ENCODE data around the gene RAP1B.

Gene RAP1B

GRCh38 chr12:68686595-68687521 is 76.2 kb downstream of the RAP1B start, which contains the start of gene NUP107:
Gene NUP107 (plus strand): TSS chr12:68686978. CDS start chr12:68687066, 88 bp downstream.
- in situ Hi-C loops (cut with MboI; ENCODE audit: low sequenced_read_pairs): no loop called here

GRCh38 chr12:68695454-68695853 is 84.8 kb downstream of the RAP1B start:
- in situ Hi-C loops (cut with MboI; ENCODE audit: low sequenced_read_pairs): no loop called here

- in situ Hi-C loops (cut with MboI; ENCODE audit: low sequenced_read_pairs): no loop called here
Observed at GRCh38 chr12:68699486-68699885, 88.8 kb downstream of the RAP1B start.

Data from HL-60/S4 (cell line).